Testis (tissue), 3 donors: ENCODE results near the gene TLCD3A. TPM values are rescaled to one million over a fixed set of nuclear protein-coding genes. Genes with fewer than 3 reads are reported as not detected.
"Not testable (repeated sequence)": the region's sequence is repeated elsewhere in the genome, so short reads cannot be mapped to it uniquely, and the experiment has no call there.

Experiments
- DNase-seq: peaks from one replicate; pipeline ENCODE4 v3.0.0-alpha.2; 2019
- H3K27ac ChIP-seq, 2 donors: fragments of 200-600 bp; sonication (generic); one replicate each; pipeline ENCODE4 v1.5.1; 2019
- H3K27me3 ChIP-seq: fragments of 200-600 bp; sonication (generic); one replicate; pipeline ENCODE4 v1.5.1; 2019
- H3K36me3 ChIP-seq: fragments of 200-600 bp; sonication (generic); one replicate; pipeline ENCODE4 v1.5.1; 2017; ENCODE audit warnings: low read depth; ENCODE audit errors: missing control alignments
- H3K4me1 ChIP-seq: fragments of 200-600 bp; sonication (generic); one replicate; pipeline ENCODE4 v1.5.1; 2019
- H3K4me3 ChIP-seq, 2 donors: fragments of 200-600 bp; sonication (generic); one replicate each; pipeline ENCODE4 v1.5.1; 2017 to 2019
- H3K9me3 ChIP-seq: fragments of 200-600 bp; sonication (generic); one replicate; pipeline ENCODE4 v1.5.1; 2017
- POLR2A ChIP-seq: fragments of 450-650 bp; IDR thresholded peaks from one replicate; pipeline ENCODE4 v1.6.1; 2017; ENCODE audit warnings: antibody characterized with exemption, mild to moderate bottlenecking, moderate library complexity
- WGBS, 2 donors: methylation state at CpG; one replicate each; pipeline ENCODE4 v1.1.5; 2018; 5-methylcytosine and 5-hydroxymethylcytosine counted together
- intact Hi-C: fragments of 100-400 bp; cut with DNase I; formaldehyde crosslinking; loops from one replicate; pipeline ENCODE4 v1.15.1; 2023; ENCODE audit warnings: low total_unique reads
- polyA plus RNA-seq: library from polyadenylated mRNA; stranded (reverse); fragments of 350-450 nt; fragmentation: Illumina TruSeq; extraction: RNeasy Lipid Tissue Mini Kit (QIAGEN cat#74804); gene quantifications from one replicate; pipeline ENCODE4 v1.2.3, GENCODE V29; 2014; ENCODE audit warnings: low read depth, low replicate concordance; ENCODE audit not compliant: insufficient read depth
- total RNA-seq, 2 donors: library from RNA; depleted of rRNA; stranded (reverse); fragments of >200 nt; gene quantifications; one replicate each; pipeline ENCODE4 v1.2.3, GENCODE V29; 2016
- TF ChIP-seq, protein P1 (sequence below), 3 experiments: fragments of 450-650 bp in 2 of 3; fragments of 200-600 bp in 1 of 3; sonication (generic) in 1 of 3; IDR thresholded peaks; one replicate each; pipeline ENCODE4 v1.5.1; 2016 to 2019; ENCODE audit warnings: antibody characterized with exemption in 3 of 3, mild to moderate bottlenecking in 2 of 3, moderate library complexity in 1 of 3

TLCD3A gene
- total and polyA plus RNA-seq, 3 donors from 2014 or later, result 5.8 to 20.9 (median 14.8) TPM

DNA sequence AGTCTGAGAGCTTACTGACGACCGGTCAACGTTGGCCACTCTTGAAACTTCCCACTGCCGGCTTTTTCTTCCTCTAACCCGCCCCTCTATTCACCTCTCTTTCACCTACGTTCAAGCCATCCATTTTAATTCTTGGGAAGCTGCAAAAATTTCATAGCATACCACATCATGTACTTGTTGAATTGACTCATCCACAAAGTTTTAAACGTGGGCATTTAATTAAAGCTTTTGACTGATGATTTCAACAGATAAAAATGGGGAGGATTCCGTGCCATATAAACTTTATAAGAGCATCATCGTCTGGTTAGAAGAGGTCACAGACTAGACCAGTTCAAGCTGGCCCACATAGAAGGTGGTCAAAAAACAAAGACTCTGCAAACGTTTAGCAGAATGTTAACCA is 40.3 kb upstream of the TLCD3A start:
- Histone ChIP-seq H3K36me3 (no peaks in the 10 kb centered on the region), H3K27me3 (no peaks in the 10 kb centered on the region), H3K9me3 (no peaks in the 10 kb centered on the region), H3K27ac (no peak overlapping the region), H3K4me3 (no peak overlapping the region), H3K4me1 (peaks cover 10% of the 10 kb centered on the region)
- no peak for DNase-seq
- intact Hi-C loops, result no loop called here
- WGBS, 2 donors, result 87 to 89% methylated on average over 10 of the region's 10 CpGs
- TF ChIP-seq, protein P1, sequence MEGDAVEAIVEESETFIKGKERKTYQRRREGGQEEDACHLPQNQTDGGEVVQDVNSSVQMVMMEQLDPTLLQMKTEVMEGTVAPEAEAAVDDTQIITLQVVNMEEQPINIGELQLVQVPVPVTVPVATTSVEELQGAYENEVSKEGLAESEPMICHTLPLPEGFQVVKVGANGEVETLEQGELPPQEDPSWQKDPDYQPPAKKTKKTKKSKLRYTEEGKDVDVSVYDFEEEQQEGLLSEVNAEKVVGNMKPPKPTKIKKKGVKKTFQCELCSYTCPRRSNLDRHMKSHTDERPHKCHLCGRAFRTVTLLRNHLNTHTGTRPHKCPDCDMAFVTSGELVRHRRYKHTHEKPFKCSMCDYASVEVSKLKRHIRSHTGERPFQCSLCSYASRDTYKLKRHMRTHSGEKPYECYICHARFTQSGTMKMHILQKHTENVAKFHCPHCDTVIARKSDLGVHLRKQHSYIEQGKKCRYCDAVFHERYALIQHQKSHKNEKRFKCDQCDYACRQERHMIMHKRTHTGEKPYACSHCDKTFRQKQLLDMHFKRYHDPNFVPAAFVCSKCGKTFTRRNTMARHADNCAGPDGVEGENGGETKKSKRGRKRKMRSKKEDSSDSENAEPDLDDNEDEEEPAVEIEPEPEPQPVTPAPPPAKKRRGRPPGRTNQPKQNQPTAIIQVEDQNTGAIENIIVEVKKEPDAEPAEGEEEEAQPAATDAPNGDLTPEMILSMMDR (IDR thresholded peaks at IDR 0.05), result no peak
- no peak for TF ChIP-seq POLR2A

DNA sequence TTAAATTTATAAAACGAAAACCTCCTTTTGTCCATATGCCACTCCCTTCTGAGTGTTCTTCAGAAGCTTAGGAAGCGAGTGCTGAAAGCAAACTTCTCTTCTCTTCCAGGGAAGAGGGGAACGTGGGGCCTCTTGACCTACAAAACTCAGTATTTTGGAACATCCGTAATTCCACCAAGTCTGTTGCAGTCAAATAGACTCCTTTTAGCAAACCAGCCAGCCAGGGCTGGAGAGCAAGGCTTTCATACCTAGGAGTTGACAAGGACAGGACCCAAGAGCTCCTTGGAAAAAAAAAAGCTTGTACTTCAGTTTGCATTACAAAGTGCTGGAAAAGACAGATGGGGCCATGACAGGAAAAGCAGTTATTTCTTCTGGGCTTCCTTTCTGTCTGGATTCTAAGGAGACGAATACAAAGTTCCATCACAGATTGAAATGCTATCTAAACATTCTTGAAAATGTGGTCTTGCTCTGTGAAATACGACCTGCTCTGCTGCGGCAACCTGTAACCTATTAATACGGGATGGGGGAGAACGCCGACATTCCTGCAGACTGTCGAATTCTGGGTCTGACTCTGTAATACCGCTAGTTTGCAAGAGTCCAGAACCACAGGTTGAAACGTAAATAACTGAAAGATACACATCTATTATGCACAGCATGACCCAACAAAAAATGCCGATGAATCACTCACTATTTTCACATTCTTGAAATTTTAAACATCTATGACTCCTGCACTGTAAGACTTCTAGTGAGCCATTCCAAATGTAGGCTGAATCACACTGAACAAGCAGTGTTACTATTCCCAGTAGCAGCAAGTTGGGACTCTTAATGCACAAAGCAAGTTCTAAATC is 38.4 kb upstream of the TLCD3A start:
- H3K27me3 ChIP-seq, result no peaks in the 10 kb centered on the region
- H3K9me3 ChIP-seq, result no peaks in the 10 kb centered on the region
- no peak for TF ChIP-seq POLR2A
- TF ChIP-seq, protein P1 (IDR thresholded peaks at IDR 0.05), result no peak
- no peaks in the 10 kb centered on the region for H3K36me3 ChIP-seq
- DNase-seq, result no peak
- H3K4me3 ChIP-seq, result no peak overlapping the region
- no peak overlapping the region for H3K27ac ChIP-seq
- peaks cover 6% of the 10 kb centered on the region for H3K4me1 ChIP-seq
- intact Hi-C loops, result no loop called here
- 82 to 85% methylated on average over 14 of the region's 14 CpGs for WGBS, 2 donors

DNA sequence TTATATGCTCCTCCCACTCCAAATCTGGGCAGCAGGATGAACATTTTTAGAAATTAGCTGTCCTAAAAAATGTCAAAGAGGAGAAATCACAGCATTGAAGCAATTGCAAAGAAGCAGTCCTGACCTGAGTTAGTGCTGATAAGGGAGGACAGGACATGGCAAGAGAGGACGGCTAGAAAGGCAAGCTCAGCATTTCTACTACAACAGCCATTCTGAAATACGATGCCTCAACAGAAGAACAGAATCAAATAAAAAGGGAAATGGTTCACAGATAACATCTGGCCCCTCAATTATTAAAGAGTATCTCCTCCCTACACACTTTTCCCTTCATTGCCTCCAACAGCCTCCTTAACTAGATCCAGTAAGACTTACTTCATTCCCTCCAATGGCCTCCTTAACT is 36.0 kb upstream of the TLCD3A start:
- no peak for DNase-seq
- Histone ChIP-seq H3K27ac (no peak overlapping the region), H3K27me3 (no peaks in the 10 kb centered on the region), H3K4me3 (no peak overlapping the region), H3K36me3 (no peaks in the 10 kb centered on the region), H3K9me3 (no peaks in the 10 kb centered on the region), H3K4me1 (peaks cover 3% of the 10 kb centered on the region)
- WGBS, 2 donors, result 55 to 70% methylated on average over 2 of the region's 2 CpGs
- intact Hi-C loops, result no loop called here
- TF ChIP-seq, protein P1 (IDR thresholded peaks at IDR 0.05), result no peak
- TF ChIP-seq POLR2A, result no peak

DNA sequence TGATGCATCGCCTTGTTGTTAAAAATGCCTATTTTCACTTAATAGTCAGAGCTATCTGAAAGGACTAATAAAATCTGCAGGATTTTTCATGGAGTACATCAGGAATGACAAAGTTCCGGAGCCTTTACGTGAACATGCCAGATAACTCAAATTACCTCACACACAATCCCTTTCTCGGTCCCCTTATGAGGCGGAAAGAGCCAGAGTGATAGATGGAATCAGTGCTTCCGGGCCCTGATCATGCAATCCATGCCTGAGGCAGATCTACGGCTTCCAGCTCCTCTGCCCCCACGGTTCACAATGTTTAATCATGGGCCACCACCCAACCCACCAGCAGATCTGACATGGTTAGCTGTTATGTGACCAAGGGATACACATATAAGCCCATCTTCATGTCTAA is 34.7 kb upstream of the TLCD3A start:
- H3K4me1 ChIP-seq, result peaks cover 3% of the 10 kb centered on the region
- H3K27me3 ChIP-seq, result no peaks in the 10 kb centered on the region
- no peaks in the 10 kb centered on the region for H3K9me3 ChIP-seq
- no peak overlapping the region for H3K4me3 ChIP-seq
- intact Hi-C loops, result no loop called here
- H3K36me3 ChIP-seq, result no peaks in the 10 kb centered on the region
- WGBS, 2 donors, result 95% methylated on average over 8 of the region's 8 CpGs
- no peak for DNase-seq
- H3K27ac ChIP-seq, result no peak overlapping the region
- TF ChIP-seq POLR2A, result no peak
- TF ChIP-seq, protein P1 (IDR thresholded peaks at IDR 0.05), result no peak

DNA sequence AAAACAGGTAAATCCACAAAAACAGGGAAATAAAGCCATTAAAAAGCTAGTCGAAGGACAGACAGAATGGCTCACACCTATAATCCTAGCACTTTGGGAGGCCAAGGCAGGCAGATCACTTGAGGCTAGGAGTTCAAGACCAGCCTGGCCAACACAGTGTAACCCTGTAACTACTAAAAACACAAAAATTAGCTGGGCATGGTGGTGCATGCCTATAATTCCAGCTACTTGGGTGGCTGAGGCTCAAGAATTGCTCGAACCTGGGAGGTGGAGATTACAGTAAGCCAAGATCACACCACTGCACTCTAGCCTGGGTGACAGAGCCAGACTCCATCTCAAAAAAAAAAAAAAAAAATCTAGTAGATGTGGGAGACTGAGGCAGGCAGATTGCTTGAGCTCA is 34.3 kb upstream of the TLCD3A start:
- intact Hi-C loops, H3K4me1 ChIP-seq, H3K9me3 ChIP-seq, H3K36me3 ChIP-seq, DNase-seq, H3K27ac ChIP-seq, H3K4me3 ChIP-seq, H3K27me3 ChIP-seq: not testable (repeated sequence)
- 92 to 100% methylated on average over 1 to 2 of the region's 2 CpGs for WGBS, 2 donors
